ENCODE results near the gene RHOF. TPM values are rescaled to one million over a fixed set of nuclear protein-coding genes. Genes with fewer than 3 reads are reported as not detected.

Gene RHOF
- total and polyA plus RNA-seq, 4 donors = 15.1 to 34.7 (median 24.8) TPM

- 54 to 76% methylated on average over 11 of the region's 11 CpGs for WGBS, 2 donors
- DNase-seq (no peak), ATAC-seq (ENCODE audit: insufficient read depth, low FRiP score) (no peak)
- Histone ChIP-seq H3K36me3 (ENCODE audit: control insufficient read depth in 4 of 4, insufficient read depth in 4 of 4, low read length in 4 of 4) (peaks cover 0 to 3% (median 0%) of the 10 kb centered on the region in 4 donors), H3K4me3 (no peak overlapping the region), H3K9ac (ENCODE audit: insufficient read depth in 1 of 2, low read length in 2 of 2) (no peak overlapping the region), H3K9me3 (ENCODE audit: control insufficient read depth in 4 of 4, insufficient read depth in 3 of 4, low read length in 3 of 4) (no peaks in the 10 kb centered on the region), H3K27ac (ENCODE audit: low read depth in 1 of 2, low read length in 1 of 2) (no peak overlapping the region), H3K4me1 (ENCODE audit: control insufficient read depth in 5 of 5, insufficient read depth in 5 of 5, low read length in 5 of 5) (peaks cover 0 to 9% (median 5%) of the 10 kb centered on the region in 5 donors), H3K27me3 (ENCODE audit: control insufficient read depth in 3 of 3, insufficient read depth in 3 of 3, low read length in 2 of 3) (no peaks in the 10 kb centered on the region)
- TF ChIP-seq, protein P1, sequence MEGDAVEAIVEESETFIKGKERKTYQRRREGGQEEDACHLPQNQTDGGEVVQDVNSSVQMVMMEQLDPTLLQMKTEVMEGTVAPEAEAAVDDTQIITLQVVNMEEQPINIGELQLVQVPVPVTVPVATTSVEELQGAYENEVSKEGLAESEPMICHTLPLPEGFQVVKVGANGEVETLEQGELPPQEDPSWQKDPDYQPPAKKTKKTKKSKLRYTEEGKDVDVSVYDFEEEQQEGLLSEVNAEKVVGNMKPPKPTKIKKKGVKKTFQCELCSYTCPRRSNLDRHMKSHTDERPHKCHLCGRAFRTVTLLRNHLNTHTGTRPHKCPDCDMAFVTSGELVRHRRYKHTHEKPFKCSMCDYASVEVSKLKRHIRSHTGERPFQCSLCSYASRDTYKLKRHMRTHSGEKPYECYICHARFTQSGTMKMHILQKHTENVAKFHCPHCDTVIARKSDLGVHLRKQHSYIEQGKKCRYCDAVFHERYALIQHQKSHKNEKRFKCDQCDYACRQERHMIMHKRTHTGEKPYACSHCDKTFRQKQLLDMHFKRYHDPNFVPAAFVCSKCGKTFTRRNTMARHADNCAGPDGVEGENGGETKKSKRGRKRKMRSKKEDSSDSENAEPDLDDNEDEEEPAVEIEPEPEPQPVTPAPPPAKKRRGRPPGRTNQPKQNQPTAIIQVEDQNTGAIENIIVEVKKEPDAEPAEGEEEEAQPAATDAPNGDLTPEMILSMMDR (IDR thresholded peaks at IDR 0.05; ENCODE audit: control extremely low read depth, extremely low read depth) = no peak
Measured at GRCh38 chr12:121769831-121770301, 23.6 kb downstream of the RHOF start.

- H3K9ac ChIP-seq (ENCODE audit: insufficient read depth in 1 of 2, low read length in 2 of 2) = no peak overlapping the region
- H3K9me3 ChIP-seq (ENCODE audit: control insufficient read depth in 4 of 4, insufficient read depth in 3 of 4, low read length in 3 of 4) = no peaks in the 10 kb centered on the region
- TF ChIP-seq, protein P1 (IDR thresholded peaks at IDR 0.05; ENCODE audit: control extremely low read depth, extremely low read depth) = no peak
- ATAC-seq (ENCODE audit: insufficient read depth, low FRiP score) (no peak), DNase-seq (no peak)
- H3K27ac ChIP-seq (ENCODE audit: low read depth in 1 of 2, low read length in 1 of 2) = no peak overlapping the region
- H3K36me3 ChIP-seq (ENCODE audit: control insufficient read depth in 4 of 4, insufficient read depth in 4 of 4, low read length in 4 of 4) = peaks cover 0 to 6% (median 0%) of the 10 kb centered on the region in 4 donors
- WGBS, 2 donors = 91% methylated on average over 9 of the region's 9 CpGs
- no peaks in the 10 kb centered on the region for H3K27me3 ChIP-seq (ENCODE audit: control insufficient read depth in 3 of 3, insufficient read depth in 3 of 3, low read length in 2 of 3)
- no peak overlapping the region for H3K4me3 ChIP-seq
- peaks cover 0 to 9% (median 5%) of the 10 kb centered on the region in 5 donors for H3K4me1 ChIP-seq (ENCODE audit: control insufficient read depth in 5 of 5, insufficient read depth in 5 of 5, low read length in 5 of 5)
Measured at GRCh38 chr12:121769297-121769830, 24.1 kb downstream of the RHOF start.

DNA sequence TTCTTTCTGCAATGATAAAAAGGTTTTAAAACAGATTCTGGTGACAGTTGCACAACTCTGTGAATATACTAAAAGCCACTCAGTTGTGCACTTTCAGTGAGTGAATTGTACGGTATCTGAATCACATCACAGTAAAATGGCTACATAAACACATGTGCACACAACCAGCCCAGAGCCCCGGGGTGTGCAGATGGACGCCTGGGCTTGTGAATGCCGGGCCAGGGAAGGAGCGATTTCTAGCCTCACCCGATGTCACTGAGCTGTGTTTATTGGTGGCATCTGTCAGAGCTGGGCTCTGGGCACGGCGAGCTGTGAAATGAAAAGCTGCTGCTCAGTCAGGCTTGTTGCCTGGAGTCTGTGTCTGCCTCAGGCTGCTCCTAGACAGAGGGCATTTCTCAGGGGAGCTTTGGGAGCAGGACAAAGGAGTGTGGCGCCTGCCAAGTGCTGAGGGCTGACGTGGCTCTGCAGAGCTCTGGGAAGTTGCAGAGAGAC, 25.9 kb downstream of the RHOF start:
- no peak overlapping the region for H3K4me3 ChIP-seq
- H3K27me3 ChIP-seq (ENCODE audit: control insufficient read depth in 3 of 3, insufficient read depth in 3 of 3, low read length in 2 of 3) = no peaks in the 10 kb centered on the region
- peaks cover 0 to 2% (median 0%) of the 10 kb centered on the region in 4 donors for H3K9me3 ChIP-seq (ENCODE audit: control insufficient read depth in 4 of 4, insufficient read depth in 3 of 4, low read length in 3 of 4)
- H3K9ac ChIP-seq (ENCODE audit: insufficient read depth in 1 of 2, low read length in 2 of 2) = peak overlapping the region in 1 of 2 donors; percentile 61
- DNase-seq = peak; percentile 49 to 56 (median 50)
- peaks cover 0 to 9% (median 0%) of the 10 kb centered on the region in 5 donors for H3K4me1 ChIP-seq (ENCODE audit: control insufficient read depth in 5 of 5, insufficient read depth in 5 of 5, low read length in 5 of 5)
- peak overlapping the region in 1 of 2 donors; percentile 28 for H3K27ac ChIP-seq (ENCODE audit: low read depth in 1 of 2, low read length in 1 of 2)
- TF ChIP-seq, protein P1 (IDR thresholded peaks at IDR 0.05; ENCODE audit: control extremely low read depth, extremely low read depth) = no peak
- ATAC-seq (ENCODE audit: insufficient read depth, low FRiP score) = peak; percentile 19
- peaks cover 0 to 11% (median 0%) of the 10 kb centered on the region in 4 donors for H3K36me3 ChIP-seq (ENCODE audit: control insufficient read depth in 4 of 4, insufficient read depth in 4 of 4, low read length in 4 of 4)
- WGBS, 2 donors = 81 to 83% methylated on average over 10 of the region's 10 CpGs
